HG03565 (cell line): ENCODE results near the gene EPB41L1.

ENCODE experiments used
- ATAC-seq: cut with Tn5 transposase; IDR thresholded peaks from one replicate; pipeline ENCODE4 v1.9.1; 2021; ENCODE audit warnings: mild to moderate bottlenecking, moderate library complexity; ENCODE audit not compliant: unreplicated experiment

The EPB41L1 gene

GRCh38 chr20:36153736-36154699 lies 522 bp upstream of the EPB41L1 start:
- no peak for ATAC-seq

- ATAC-seq = no peak
These were observed 1.1 kb downstream of the EPB41L1 start for GRCh38 chr20:36155629-36155971.

GRCh38 chr20:36155991-36156390 lies 1.5 kb downstream of the EPB41L1 start:
- ATAC-seq = no peak

- no peak for ATAC-seq
These were observed 3.1 kb downstream of the EPB41L1 start for GRCh38 chr20:36157610-36158009.

- no peak for ATAC-seq
These were observed 3.7 kb downstream of the EPB41L1 start for GRCh38 chr20:36158160-36158741.

- ATAC-seq = no peak
These were observed 5.3 kb downstream of the EPB41L1 start for GRCh38 chr20:36159833-36160232.

- no peak for ATAC-seq
These were observed 7.9 kb downstream of the EPB41L1 start for GRCh38 chr20:36162272-36162966.

- no peak for ATAC-seq
These were observed 13.5 kb downstream of the EPB41L1 start for GRCh38 chr20:36167902-36168503.

GRCh38 chr20:36170542-36171215 lies 16.1 kb downstream of the EPB41L1 start:
- ATAC-seq = no peak

GRCh38 chr20:36173451-36173933 lies 19.0 kb downstream of the EPB41L1 start:
- no peak for ATAC-seq

- ATAC-seq = no peak
These were observed 20.5 kb downstream of the EPB41L1 start for GRCh38 chr20:36175016-36175415.

GRCh38 chr20:36175475-36175995 lies 21.0 kb downstream of the EPB41L1 start:
- ATAC-seq = no peak

GRCh38 chr20:36177716-36178115 lies 23.2 kb downstream of the EPB41L1 start:
- ATAC-seq = no peak

- ATAC-seq = no peak
These were observed 24.8 kb downstream of the EPB41L1 start for GRCh38 chr20:36179170-36179945.

GRCh38 chr20:36180323-36180722 lies 25.8 kb downstream of the EPB41L1 start:
- ATAC-seq = no peak

GRCh38 chr20:36181934-36182603 lies 27.5 kb downstream of the EPB41L1 start:
- ATAC-seq = no peak

- ATAC-seq = no peak
These were observed 28.1 kb downstream of the EPB41L1 start for GRCh38 chr20:36182604-36183154.

GRCh38 chr20:36183155-36183944 lies 28.8 kb downstream of the EPB41L1 start:
- no peak for ATAC-seq
